ENCODE results near the gene PROSER2. TPM values are rescaled to one million over a fixed set of nuclear protein-coding genes. Genes with fewer than 3 reads are reported as not detected.
A peak's percentile ranks its signal among the peaks of the same experiment; 100 is the strongest.

PROSER2 gene
- polyA plus RNA-seq, 2 of the 4 experiments (the other 2 are of a cell fraction), result 10.1 to 14.4 TPM

GRCh38 chr10:11908536-11908935 is 85.4 kb downstream of the PROSER2 start:
- H3K9me3 ChIP-seq, result no peaks in the 10 kb centered on the region
- H3K4me3 ChIP-seq, result no peak overlapping the region
- no peak for TF ChIP-seq CTCF (IDR thresholded peaks at IDR 0.05)
- no peak for TF ChIP-seq NFE2L2 (conservative IDR thresholded peaks at IDR 0.05; ENCODE audit: low read length)
- TF ChIP-seq EHMT2 (IDR thresholded peaks at IDR 0.05; ENCODE audit: low read depth), result no peak
- no peak for TF ChIP-seq EHF (CRISPR knock-in tag; IDR thresholded peaks at IDR 0.05)
- no peak for TF ChIP-seq HOXA7 (CRISPR knock-in tag; IDR thresholded peaks at IDR 0.05)
- no peak for TF ChIP-seq TP53 (CRISPR knock-in tag; IDR thresholded peaks at IDR 0.05)
- TF ChIP-seq ZSCAN20 (CRISPR knock-in tag; IDR thresholded peaks at IDR 0.05), result no peak
- H3K4me1 ChIP-seq, result no peaks in the 10 kb centered on the region
- H3K4me2 ChIP-seq, result no peak overlapping the region
- ChIA-PET CTCF (interaction anchor here (1.1 to 2.7 kb wide), 3 partner anchors 27 to 78 kb away, joined by 4 to 8 read pairs (median 8); no protein-coding TSS in a partner anchor), POLR2A (no interaction called here)
- ATAC-seq (no peak; a peak in 2 of 6 replicates), FAIRE-seq (no peak), DNase-seq (ENCODE audit: low read depth in 1 of 2, low spot score in 1 of 2) (no peak)
- WGBS (ENCODE audit: missing lambda C conversion rate), result 73% methylated on average over 10 of the region's 10 CpGs
- 0 out of 6 replicates have a peak overlapping the region, but pooled peaks of 1 of the 2 experiments have one; percentile 21 for H3K27ac ChIP-seq

- POLR2A ChIA-PET, result no interaction called here
- 97% methylated on average over 11 of the region's 11 CpGs for WGBS (ENCODE audit: missing lambda C conversion rate)
- DNase-seq (ENCODE audit: low read depth in 1 of 2, low spot score in 1 of 2), result no peak
- CTCF ChIA-PET, result interaction anchor here (1.2 to 2.7 kb wide), 3 partner anchors 28 to 1394 kb away, joined by 4 to 8 read pairs (median 8); no protein-coding TSS in a partner anchor
- no peak overlapping the region for H3K27ac ChIP-seq
- H3K9me3 ChIP-seq, result no peaks in the 10 kb centered on the region
- FAIRE-seq, result no peak
- no peak for TF ChIP-seq HOXB5 (CRISPR knock-in tag; IDR thresholded peaks at IDR 0.05)
- H3K4me2 ChIP-seq, result no peak overlapping the region
- H3K4me3 ChIP-seq, result no peak overlapping the region
- no peak for ATAC-seq
- no peaks in the 10 kb centered on the region for H3K4me1 ChIP-seq
Measured at GRCh38 chr10:11908991-11909390, 85.8 kb downstream of the PROSER2 start.

GRCh38 chr10:11909618-11910017 is 86.5 kb downstream of the PROSER2 start:
- Histone ChIP-seq H3K9me3 (no peaks in the 10 kb centered on the region), H3K4me2 (no peak overlapping the region), H3K27ac (no peak overlapping the region), H3K4me3 (no peak overlapping the region), H3K4me1 (no peaks in the 10 kb centered on the region)
- DNase-seq (ENCODE audit: low read depth in 1 of 2, low spot score in 1 of 2) (no peak), ATAC-seq (no peak), FAIRE-seq (no peak)
- ChIA-PET CTCF (interaction anchor here (0.6 to 2.7 kb wide), 4 partner anchors 28 to 1393 kb away, joined by 3 to 8 read pairs (median 4); no protein-coding TSS in a partner anchor), POLR2A (no interaction called here)
- WGBS (ENCODE audit: missing lambda C conversion rate), result 63% methylated on average over 10 of the region's 10 CpGs
- TF ChIP-seq FOXS1 (CRISPR knock-in tag; IDR thresholded peaks at IDR 0.05) (no peak), RFX5 (IDR thresholded peaks at IDR 0.05) (no peak), ESRRA (IDR thresholded peaks at IDR 0.05; ENCODE audit: borderline replicate concordance, low read length) (no peak), ZSCAN20 (CRISPR knock-in tag; IDR thresholded peaks at IDR 0.05) (no peak), RARB (CRISPR knock-in tag; IDR thresholded peaks at IDR 0.05) (no peak), PHF8 (IDR thresholded peaks at IDR 0.05; ENCODE audit: borderline replicate concordance, low read depth) (no peak), HOXB5 (CRISPR knock-in tag; IDR thresholded peaks at IDR 0.05) (no peak), SREBF2 (IDR thresholded peaks at IDR 0.05) (no peak), HEYL (CRISPR knock-in tag; IDR thresholded peaks at IDR 0.05) (no peak), HOXA7 (CRISPR knock-in tag; IDR thresholded peaks at IDR 0.05) (no peak), ATOH8 (CRISPR knock-in tag; IDR thresholded peaks at IDR 0.05; ENCODE audit: low read depth) (no peak), CBX2 (IDR thresholded peaks at IDR 0.05; ENCODE audit: borderline replicate concordance, low read depth) (no peak), USF2 (IDR thresholded peaks at IDR 0.05) (no peak), FOSL2 (IDR thresholded peaks at IDR 0.05) (no peak), FOSL2 (CRISPR knock-in tag; IDR thresholded peaks at IDR 0.05) (no peak), REST (IDR thresholded peaks at IDR 0.05) (no peak), CHD4 (IDR thresholded peaks at IDR 0.05; ENCODE audit: borderline replicate concordance) (no peak)

All from A549 (cell line).